NCI-H1417 (cell line): ENCODE data around the gene MSL3B.

Experiments
- DNase-seq, 3 experiments: peaks; one replicate each; lab custom pipeline; 2025; lab: John Stamatoyannopoulos, UW

Gene MSL3B

GRCh38 chr2:233853353-233853752 lies 14.8 kb downstream of the MSL3B start:
- no peak for DNase-seq

- DNase-seq = no peak
These were observed 16.1 kb downstream of the MSL3B start for GRCh38 chr2:233852056-233852455.

GRCh38 chr2:233851169-233851568 lies 17.0 kb downstream of the MSL3B start:
- no peak for DNase-seq

DNA sequence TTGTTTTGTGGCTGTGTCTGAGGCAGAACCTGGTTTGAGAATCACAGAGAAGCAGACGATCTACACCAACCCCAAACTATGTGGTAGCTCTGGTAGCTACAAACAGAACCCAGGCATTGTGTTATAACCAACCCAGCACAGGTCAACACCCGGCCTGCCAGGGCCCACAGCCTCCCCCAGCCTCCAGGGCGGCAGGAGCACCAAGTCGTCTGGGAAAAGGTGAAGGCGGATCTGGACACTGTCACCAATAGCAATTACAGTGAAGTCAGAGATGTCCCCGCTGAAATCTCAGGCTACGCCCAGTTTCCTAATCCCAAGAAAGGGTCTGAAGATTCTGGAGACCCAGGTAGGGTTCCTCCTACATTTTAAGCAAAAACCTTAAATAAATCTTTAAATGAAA lies 17.4 kb downstream of the MSL3B start:
- DNase-seq = no peak

- DNase-seq = no peak
These were observed 18.4 kb downstream of the MSL3B start for GRCh38 chr2:233849607-233850271.

DNA sequence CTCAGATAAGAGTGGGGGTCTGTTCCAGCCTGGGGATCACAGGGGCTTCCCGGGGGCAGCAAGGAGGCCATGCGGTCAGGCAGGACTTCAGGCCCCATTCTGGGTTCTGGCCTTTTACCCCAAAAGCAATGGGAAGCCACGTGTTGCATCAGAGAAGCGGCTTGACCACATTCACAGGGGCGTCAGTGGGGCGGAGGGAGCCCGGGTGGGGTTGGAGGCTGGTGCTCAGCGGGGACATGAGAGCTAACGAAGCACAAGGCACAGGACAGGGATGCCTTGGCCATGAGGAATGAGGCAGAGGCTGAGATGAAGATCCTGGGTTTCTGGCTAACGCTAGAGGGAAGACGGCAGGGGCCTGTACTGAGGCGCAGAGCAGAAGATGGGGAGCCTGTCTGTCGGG lies 19.9 kb downstream of the MSL3B start:
- DNase-seq = no peak

- no peak for DNase-seq
These were observed 20.8 kb downstream of the MSL3B start for GRCh38 chr2:233847248-233847898.

- peak in 1 of 3 experiments; percentile 6 for DNase-seq
These were observed 21.6 kb downstream of the MSL3B start for GRCh38 chr2:233846387-233847247.

DNA sequence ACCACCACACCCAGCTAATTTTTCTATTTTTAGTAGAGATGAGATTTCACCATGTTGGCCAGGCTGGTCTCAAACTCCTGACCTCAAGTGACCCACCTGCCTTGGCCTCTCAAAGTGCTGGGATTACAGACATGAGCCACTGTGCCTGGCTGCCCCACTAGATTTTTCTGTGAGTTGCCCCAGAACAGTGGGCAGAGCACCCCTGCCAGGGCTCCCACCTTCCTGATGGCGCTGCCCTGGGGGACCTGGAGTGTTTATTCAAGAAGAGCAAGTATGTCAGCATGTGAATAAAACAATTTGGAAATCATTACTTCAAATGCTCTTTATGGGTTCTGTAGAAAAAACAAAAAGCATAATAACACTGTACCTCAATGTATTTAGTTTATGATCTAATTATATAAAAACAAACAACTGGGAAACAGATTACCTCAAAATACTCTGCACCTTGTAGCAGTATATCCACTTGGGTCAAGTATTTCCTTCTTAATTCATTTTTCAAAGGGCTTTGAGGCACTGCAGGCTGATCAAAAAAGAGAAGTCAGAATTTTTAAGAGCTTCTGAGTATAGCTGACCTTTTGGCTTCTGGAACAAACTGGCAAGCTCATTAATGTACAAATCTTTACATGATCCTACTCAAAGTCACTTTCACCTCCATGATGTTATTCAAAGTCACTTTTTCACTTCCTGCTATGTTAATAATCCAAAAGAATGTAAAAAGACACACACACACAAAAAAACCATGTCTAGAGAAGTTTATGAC lies 22.7 kb downstream of the MSL3B start:
- no peak for DNase-seq

- DNase-seq = no peak
These were observed 23.4 kb downstream of the MSL3B start for GRCh38 chr2:233844836-233845235.

DNA sequence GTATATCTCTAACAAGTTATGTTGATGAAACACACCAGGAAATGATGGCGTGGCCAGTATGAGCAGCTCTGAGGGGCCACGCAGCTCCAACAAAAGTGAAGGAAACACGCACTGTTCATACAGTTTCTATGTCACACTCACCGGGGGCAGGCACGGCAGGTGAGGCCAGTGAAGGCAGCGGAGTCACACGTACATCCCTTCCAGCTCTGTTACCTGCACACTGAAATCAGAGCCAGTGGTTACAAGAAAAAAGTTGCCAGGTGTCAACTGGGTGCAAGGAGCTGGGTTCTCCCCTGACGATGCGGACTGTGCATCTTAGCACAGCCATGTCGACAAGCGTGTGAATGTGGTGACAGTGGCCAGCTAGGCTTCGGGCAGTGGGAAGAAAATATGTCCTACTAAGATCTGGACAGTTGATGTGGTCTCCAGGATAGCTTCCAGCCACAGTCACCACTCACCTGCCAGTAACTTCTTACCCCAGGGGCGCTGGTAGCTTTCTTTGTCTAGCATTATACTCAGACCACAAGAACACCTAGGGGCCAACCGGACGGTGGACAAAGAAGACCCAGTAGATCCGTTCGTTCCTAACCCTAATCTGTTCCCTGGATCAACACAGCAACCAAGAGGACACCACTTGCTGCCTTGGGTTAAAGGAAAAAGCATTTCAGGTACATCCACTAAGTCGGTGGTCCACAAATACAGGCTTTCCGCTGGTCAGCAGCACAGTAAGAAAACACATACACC lies 23.9 kb downstream of the MSL3B start:
- no peak for DNase-seq

- DNase-seq = no peak
These were observed 27.0 kb downstream of the MSL3B start for GRCh38 chr2:233841183-233841582.

DNA sequence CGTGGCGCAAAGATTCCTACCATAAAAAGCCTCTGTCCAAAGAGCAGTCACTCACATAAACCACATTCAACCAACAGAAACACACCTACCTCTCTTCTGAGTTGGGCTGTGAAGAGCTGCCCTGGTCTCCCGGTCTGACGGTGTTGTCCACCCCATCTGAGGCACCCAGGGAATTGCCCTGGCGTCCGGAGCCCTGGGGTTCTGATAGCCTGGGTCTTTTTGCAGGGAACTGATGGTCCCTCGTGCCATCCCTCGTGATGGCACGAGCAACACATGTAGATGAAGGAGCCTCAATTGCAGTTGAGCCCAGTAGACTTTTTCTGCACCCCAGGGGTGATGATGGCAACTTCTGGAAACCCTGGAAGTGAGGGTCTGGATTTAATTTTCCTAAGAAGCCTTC lies 27.7 kb downstream of the MSL3B start:
- DNase-seq = no peak

DNA sequence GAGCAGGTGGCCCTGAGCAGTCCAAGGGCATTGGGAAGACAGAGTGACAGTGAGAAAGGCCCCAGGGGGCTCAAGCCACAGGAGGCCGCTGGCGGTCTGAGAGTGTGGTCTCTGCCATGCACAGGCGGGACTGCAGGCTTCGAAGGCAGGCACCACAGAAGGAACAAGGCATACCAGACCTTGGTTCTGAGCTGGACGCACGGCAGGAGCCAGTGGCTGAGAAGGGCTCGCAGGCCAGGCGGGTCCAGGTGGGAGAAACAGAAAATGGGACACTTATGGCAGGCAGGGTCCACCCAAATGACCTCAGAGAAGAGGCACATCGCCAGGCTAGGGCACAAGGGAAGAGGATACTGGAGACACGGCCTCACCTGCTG lies 28.8 kb downstream of the MSL3B start:
- no peak for DNase-seq

- no peak for DNase-seq
These were observed 29.3 kb downstream of the MSL3B start for GRCh38 chr2:233838726-233839446.

- DNase-seq = no peak
These were observed 29.9 kb downstream of the MSL3B start for GRCh38 chr2:233838251-233838650.

DNA sequence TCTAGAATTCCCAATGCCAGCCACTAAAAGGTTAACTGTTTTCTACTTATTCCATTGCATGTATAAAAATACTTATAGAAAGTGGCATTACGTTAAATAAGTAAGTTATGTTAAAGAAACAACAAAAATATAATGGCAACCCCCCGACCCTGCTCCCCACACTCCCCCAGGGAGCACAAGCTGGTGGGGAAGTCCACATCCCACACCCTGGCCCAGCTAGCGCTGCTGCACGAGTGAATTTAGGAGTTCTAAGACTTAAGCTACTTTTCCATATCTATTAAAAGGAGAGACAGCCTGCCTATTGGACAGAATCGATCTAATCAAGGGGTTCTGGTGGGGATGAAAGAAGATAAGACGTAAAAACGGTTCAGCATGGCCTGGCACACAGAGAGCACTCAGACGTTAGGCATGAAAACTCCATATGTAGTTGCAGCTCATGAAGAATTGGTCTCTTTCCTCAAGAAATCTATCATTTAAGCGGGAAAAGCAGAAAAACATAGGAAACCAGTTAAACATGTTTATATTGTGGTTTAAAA lies 30.4 kb downstream of the MSL3B start:
- DNase-seq = no peak

- no peak for DNase-seq
These were observed 31.8 kb downstream of the MSL3B start for GRCh38 chr2:233836359-233836758.

DNA sequence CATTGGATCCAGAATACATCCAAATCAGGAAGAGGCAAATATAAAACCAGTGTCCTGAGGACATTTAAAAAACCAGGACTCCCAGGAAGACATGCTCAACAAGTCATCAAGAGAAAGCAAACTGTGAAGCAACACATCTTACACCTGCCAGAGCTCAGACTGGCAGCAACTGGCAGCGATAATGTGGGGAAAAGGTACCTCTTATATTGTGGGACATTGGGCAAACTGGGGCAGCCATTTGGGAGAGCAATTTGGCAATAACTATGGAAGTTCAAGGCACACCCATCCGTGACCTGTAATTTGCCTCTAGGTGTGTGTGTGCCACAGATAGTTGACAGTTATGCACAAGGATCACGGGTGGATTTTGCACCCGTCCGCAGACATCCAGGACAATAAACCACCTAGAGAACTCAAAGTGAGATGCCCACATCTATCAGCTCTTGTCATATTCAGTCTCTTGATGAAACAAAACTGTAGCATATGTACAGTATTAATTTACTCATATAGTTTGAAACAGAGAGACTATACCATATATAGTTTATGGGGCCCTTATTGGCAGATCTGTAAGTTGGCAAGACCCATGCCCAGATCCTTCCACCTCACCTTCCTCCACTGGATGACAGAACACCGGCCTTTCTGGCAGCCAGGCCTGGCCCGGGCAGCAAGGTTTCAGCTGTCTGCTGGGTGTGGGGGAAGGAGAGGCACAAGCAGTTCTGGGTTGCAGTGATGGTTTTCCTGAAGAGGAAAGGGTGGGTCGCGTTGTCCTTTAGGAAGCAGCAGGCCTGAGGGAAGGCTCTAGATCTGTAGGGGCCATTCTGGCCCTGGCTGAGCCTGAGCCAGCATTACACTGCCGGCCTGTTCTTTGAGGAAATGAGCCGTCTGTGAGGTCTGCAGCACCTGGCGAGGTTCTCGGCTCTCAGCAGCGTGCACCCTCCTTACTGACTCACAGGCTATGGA lies 32.7 kb downstream of the MSL3B start:
- no peak for DNase-seq
